Ishikawa (cell line): Measurements from ENCODE around the gene DNA2.

ENCODE experiments used
- CEBPB ChIP-seq: IDR thresholded peaks from 2 replicates; pipeline ENCODE4 v1.6.1; 2012
- CREB1 ChIP-seq: IDR thresholded peaks from 2 replicates; pipeline ENCODE4 v1.6.1; 2012; ENCODE audit warnings: low read depth
- EGR1 ChIP-seq: IDR thresholded peaks from 2 replicates; pipeline ENCODE4 v1.6.1; 2012
- EP300 ChIP-seq: IDR thresholded peaks from 2 replicates; pipeline ENCODE4 v1.6.1; 2012; ENCODE audit warnings: borderline replicate concordance
- FOXM1 ChIP-seq: IDR thresholded peaks from 2 replicates; pipeline ENCODE4 v1.6.1; 2012; ENCODE audit warnings: low read depth, borderline replicate concordance
- NFIC ChIP-seq: IDR thresholded peaks from 2 replicates; pipeline ENCODE4 v1.6.1; 2012
- RAD21 ChIP-seq: IDR thresholded peaks from 2 replicates; pipeline ENCODE4 v1.6.1; 2012; ENCODE audit warnings: low read depth
- TAF1 ChIP-seq: IDR thresholded peaks from 2 replicates; pipeline ENCODE4 v1.6.1; 2012; ENCODE audit warnings: low read depth, mild to moderate bottlenecking
- TCF12 ChIP-seq: IDR thresholded peaks from 2 replicates; pipeline ENCODE4 v1.6.1; 2012; ENCODE audit warnings: low read depth
- TEAD4 ChIP-seq: IDR thresholded peaks from 2 replicates; pipeline ENCODE4 v1.6.1; 2012
- YY1 ChIP-seq: IDR thresholded peaks from 2 replicates; pipeline ENCODE4 v1.6.1; 2012; ENCODE audit warnings: low read depth
- ZBTB7A ChIP-seq: IDR thresholded peaks from 2 replicates; pipeline ENCODE4 v1.6.1; 2012; ENCODE audit warnings: low read depth
- TF ChIP-seq, protein P1 (sequence below): IDR thresholded peaks from 2 replicates; pipeline ENCODE4 v1.6.1; 2012
- TF ChIP-seq, protein P2 (sequence below): IDR thresholded peaks from 2 replicates; pipeline ENCODE4 v1.6.1; 2012; ENCODE audit warnings: low read depth, mild to moderate bottlenecking
- TF ChIP-seq, protein P3 (sequence below): IDR thresholded peaks from 2 replicates; pipeline ENCODE4 v1.6.1; 2012

DNA2 gene

DNA sequence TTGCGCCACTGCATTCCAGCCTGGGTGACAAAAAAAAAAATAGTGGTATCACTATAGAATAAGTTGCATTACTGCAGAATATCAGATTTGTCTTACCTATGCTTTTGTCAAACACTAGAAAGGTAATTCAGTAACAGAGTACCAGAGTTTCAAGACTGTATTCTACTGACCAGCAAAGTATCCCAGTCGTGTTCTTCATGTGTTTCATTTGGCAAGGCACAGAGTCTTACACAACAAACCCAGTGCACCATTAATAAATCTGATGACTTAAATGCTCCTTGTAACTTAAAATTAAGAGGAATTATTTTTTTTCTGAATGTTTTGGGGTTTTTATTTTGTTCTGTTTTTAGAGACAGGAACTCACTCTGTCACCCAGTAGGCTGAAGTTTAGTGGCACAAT lies 104.7 kb downstream of the DNA2 start:
- TF ChIP-seq ZBTB7A (no peak), YY1 (no peak), CREB1 (no peak), RAD21 (no peak), TCF12 (no peak), NFIC (no peak), CEBPB (no peak), EGR1 (no peak), TAF1 (no peak), EP300 (no peak), FOXM1 (no peak), TEAD4 (no peak)
- TF ChIP-seq, protein P1, sequence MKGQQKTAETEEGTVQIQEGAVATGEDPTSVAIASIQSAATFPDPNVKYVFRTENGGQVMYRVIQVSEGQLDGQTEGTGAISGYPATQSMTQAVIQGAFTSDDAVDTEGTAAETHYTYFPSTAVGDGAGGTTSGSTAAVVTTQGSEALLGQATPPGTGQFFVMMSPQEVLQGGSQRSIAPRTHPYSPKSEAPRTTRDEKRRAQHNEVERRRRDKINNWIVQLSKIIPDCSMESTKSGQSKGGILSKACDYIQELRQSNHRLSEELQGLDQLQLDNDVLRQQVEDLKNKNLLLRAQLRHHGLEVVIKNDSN, result no peak
- TF ChIP-seq, protein P2, sequence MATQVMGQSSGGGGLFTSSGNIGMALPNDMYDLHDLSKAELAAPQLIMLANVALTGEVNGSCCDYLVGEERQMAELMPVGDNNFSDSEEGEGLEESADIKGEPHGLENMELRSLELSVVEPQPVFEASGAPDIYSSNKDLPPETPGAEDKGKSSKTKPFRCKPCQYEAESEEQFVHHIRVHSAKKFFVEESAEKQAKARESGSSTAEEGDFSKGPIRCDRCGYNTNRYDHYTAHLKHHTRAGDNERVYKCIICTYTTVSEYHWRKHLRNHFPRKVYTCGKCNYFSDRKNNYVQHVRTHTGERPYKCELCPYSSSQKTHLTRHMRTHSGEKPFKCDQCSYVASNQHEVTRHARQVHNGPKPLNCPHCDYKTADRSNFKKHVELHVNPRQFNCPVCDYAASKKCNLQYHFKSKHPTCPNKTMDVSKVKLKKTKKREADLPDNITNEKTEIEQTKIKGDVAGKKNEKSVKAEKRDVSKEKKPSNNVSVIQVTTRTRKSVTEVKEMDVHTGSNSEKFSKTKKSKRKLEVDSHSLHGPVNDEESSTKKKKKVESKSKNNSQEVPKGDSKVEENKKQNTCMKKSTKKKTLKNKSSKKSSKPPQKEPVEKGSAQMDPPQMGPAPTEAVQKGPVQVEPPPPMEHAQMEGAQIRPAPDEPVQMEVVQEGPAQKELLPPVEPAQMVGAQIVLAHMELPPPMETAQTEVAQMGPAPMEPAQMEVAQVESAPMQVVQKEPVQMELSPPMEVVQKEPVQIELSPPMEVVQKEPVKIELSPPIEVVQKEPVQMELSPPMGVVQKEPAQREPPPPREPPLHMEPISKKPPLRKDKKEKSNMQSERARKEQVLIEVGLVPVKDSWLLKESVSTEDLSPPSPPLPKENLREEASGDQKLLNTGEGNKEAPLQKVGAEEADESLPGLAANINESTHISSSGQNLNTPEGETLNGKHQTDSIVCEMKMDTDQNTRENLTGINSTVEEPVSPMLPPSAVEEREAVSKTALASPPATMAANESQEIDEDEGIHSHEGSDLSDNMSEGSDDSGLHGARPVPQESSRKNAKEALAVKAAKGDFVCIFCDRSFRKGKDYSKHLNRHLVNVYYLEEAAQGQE, result no peak
- TF ChIP-seq, protein P3, sequence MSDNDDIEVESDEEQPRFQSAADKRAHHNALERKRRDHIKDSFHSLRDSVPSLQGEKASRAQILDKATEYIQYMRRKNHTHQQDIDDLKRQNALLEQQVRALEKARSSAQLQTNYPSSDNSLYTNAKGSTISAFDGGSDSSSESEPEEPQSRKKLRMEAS, result no peak

DNA sequence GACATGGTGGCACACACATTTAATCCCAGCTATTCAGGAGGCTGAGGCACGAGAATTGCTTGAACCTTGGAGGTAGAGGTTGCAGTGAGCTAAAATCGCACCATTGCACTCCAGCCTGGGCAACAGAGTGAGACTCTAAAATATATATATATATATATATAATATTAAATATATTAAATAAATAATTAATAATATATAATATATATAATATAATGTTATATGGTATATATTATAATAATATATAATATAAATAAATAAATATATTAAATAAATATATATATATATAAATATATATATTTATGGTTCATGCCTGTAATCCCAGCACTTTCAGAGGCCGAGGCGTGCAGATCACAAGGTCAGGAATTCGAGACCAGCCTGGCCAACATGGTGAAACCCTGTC lies 105.2 kb downstream of the DNA2 start:
- TF ChIP-seq FOXM1 (no peak), NFIC (no peak), TCF12 (no peak), CREB1 (no peak), TEAD4 (no peak), RAD21 (no peak), YY1 (no peak), CEBPB (no peak), ZBTB7A (no peak)
- TF ChIP-seq, protein P2, result no peak
- TF ChIP-seq, protein P1, result no peak
- TF ChIP-seq, protein P3, result no peak

DNA sequence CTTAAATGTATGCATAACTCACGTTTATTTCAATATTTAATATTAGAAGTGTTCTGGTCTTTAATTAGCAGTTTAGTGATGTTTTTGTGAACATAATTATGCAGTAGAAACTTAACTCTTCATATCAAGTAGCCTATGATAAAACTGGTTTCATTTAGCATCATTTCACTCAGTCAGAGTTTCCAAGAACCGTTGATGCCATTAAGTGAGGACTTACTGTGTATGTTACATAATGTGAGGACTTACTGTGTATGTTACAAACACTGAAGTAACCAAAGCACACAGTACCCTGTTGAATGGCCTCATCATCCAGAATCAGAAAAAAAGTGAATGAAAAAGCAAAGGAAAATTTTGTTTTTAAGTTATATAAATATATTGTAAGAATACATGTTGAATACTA lies 106.2 kb downstream of the DNA2 start:
- TF ChIP-seq FOXM1 (no peak), ZBTB7A (no peak), EP300 (no peak), CREB1 (no peak), TCF12 (no peak), YY1 (no peak), EGR1 (no peak), NFIC (no peak), RAD21 (no peak), TEAD4 (no peak)
- TF ChIP-seq, protein P3, result no peak
- TF ChIP-seq, protein P2, result no peak
- TF ChIP-seq, protein P1, result no peak
